ENCODE data around the gene USP5.

The USP5 gene

GRCh38 chr12:6825398-6826124, 26.4 kb upstream of the USP5 start:
- no peak overlapping the region for H3K4me3 ChIP-seq (ENCODE audit: low read length)
- TF ChIP-seq CTCF (IDR thresholded peaks at IDR 0.05; ENCODE audit: insufficient read depth, low read depth, low read length, missing control alignments): peak; percentile 91
- DNase-seq (ENCODE audit: low read depth): peak; percentile 81

GRCh38 chr12:6826125-6826733, 25.7 kb upstream of the USP5 start:
- no peak for TF ChIP-seq CTCF (IDR thresholded peaks at IDR 0.05; ENCODE audit: insufficient read depth, low read depth, low read length, missing control alignments)
- no peak for DNase-seq (ENCODE audit: low read depth)

GRCh38 chr12:6826734-6827436, 25.1 kb upstream of the USP5 start:
- DNase-seq (ENCODE audit: low read depth): no peak
- no peak overlapping the region for H3K4me3 ChIP-seq (ENCODE audit: low read length)
- no peak for TF ChIP-seq CTCF (IDR thresholded peaks at IDR 0.05; ENCODE audit: insufficient read depth, low read depth, low read length, missing control alignments)

More at GRCh38 chr12:6826125-6826733, 25.7 kb upstream of the USP5 start:
- H3K4me3 ChIP-seq (ENCODE audit: low read length): no peak overlapping the region

DNA sequence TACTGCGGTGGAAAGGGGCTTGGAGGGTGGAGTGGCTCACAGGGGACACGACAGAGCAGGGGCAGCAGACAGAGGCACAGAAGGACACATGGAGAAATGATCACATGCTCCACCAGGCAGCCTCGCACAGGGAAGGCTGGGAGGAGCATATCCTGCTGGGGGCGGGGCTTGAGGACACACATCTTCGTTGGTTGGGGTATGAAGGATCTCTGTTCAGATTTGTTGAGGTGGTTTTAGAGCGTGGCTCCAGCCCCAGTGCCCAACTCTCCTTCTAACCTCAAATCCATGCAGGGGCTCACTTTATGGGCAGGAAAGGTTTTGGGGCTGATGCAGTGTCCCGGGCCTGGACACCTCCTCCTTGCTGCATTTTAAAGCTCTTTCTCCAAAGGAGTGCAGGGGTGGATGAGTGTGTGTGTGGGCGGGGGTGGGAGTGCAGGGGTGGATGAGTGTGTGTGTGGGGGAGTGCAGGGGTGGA, 24.5 kb upstream of the USP5 start:
- TF ChIP-seq CTCF (IDR thresholded peaks at IDR 0.05; ENCODE audit: insufficient read depth, low read depth, low read length, missing control alignments): no peak
- H3K4me3 ChIP-seq (ENCODE audit: low read length): peak overlapping the region; percentile 23
- DNase-seq (ENCODE audit: low read depth): peak; percentile 80

DNA sequence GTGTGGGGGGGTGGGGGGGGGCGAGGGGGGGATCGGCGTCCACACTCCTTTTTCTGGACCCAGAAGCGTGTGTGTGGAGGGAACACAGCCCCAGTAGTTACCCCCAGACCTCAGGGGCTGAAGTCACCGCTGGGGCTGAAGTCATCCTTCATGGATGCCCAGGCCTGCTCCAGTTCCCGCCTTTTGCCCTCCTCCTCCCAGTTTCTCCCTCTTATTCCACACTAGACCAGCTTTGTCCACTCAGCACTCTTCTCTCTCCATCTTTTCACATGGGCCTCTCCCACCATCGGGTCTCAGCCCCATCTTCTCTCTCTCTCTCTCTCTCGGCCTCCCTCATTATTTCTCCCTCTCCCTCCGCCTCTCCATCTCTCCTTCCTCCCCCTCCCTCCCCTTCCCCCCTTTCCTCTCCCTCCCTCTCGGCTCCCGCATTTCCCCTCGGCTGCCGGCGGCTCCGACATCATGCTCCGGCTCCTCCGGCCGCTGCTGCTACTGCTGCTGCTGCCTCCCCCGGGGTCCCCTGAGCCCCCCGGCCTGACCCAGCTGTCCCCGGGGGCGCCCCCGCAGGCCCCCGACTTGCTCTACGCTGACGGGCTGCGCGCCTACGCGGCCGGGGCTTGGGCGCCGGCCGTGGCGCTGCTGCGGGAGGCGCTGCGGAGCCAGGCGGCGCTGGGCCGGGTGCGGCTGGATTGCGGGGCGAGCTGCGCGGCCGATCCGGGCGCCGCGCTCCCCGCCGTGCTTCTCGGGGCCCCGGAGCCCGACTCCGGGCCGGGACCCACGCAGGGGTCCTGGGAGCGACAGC, 23.8 kb upstream of the USP5 start, which contains the start of gene P3H3:
Gene P3H3, plus strand, starts transcription at position 426 of the 799 bp plus-strand sequence. Its CDS starts 34 bp downstream, at position 460.
- no peak for TF ChIP-seq CTCF (IDR thresholded peaks at IDR 0.05; ENCODE audit: insufficient read depth, low read depth, low read length, missing control alignments)
- DNase-seq (ENCODE audit: low read depth): peak; percentile 48
- peak within 1 kb of the TSS; percentile 88 for H3K4me3 ChIP-seq (ENCODE audit: low read length)

GRCh38 chr12:6828781-6829535, 23.0 kb upstream of the USP5 start:
- peak; percentile 57 for DNase-seq (ENCODE audit: low read depth)

More at GRCh38 chr12:6828781-6829535, 23.0 kb upstream of the USP5 start:
- H3K4me3 ChIP-seq (ENCODE audit: low read length): peak overlapping the region; percentile 88
- no peak for TF ChIP-seq CTCF (IDR thresholded peaks at IDR 0.05; ENCODE audit: insufficient read depth, low read depth, low read length, missing control alignments)

Data from epithelial cell of esophagus (primary cell).